Mesenchymal stem cell (in vitro differentiated cells and primary cell): ENCODE measurements around the gene NFIB.

ENCODE experiments used
- DNase-seq: peaks from one replicate; pipeline ENCODE4 v3.0.0-alpha.2; 2013
- H2AFZ ChIP-seq: one replicate; pipeline ENCODE4 v1.6.1; 2013; ENCODE audit warnings: low read depth, mild to moderate bottlenecking, control low read depth, inconsistent platforms, low read length, moderate library complexity
- H2AK5ac ChIP-seq: 2 replicates; pipeline ENCODE4 v1.6.1; 2013; ENCODE audit warnings: low read length, moderate library complexity, mild to moderate bottlenecking, inconsistent platforms; ENCODE audit not compliant: severe bottlenecking
- H2BK120ac ChIP-seq: one replicate; pipeline ENCODE4 v1.6.1; 2013; ENCODE audit warnings: low read depth, mild to moderate bottlenecking, inconsistent platforms, low read length, moderate library complexity
- H2BK12ac ChIP-seq, 2 experiments: one replicate each; pipeline ENCODE4 v1.6.1; 2013; ENCODE audit warnings: inconsistent platforms in 2 of 2, low read length in 2 of 2, mild to moderate bottlenecking in 2 of 2, moderate library complexity in 2 of 2, control low read depth in 1 of 2
- H2BK15ac ChIP-seq: one replicate; pipeline ENCODE4 v1.6.1; 2013; ENCODE audit warnings: mild to moderate bottlenecking, low read depth, inconsistent platforms; ENCODE audit not compliant: poor library complexity, severe bottlenecking
- H2BK5ac ChIP-seq: 2 replicates; pipeline ENCODE4 v1.6.1; 2013; ENCODE audit warnings: low read depth, mild to moderate bottlenecking, low read length, control low read depth, inconsistent platforms; ENCODE audit not compliant: poor library complexity, severe bottlenecking
- H3K14ac ChIP-seq, 2 experiments: one replicate each; pipeline ENCODE4 v1.6.1; 2013; ENCODE audit warnings: inconsistent platforms in 2 of 2, low read length in 2 of 2, control low read depth in 1 of 2, mild to moderate bottlenecking in 1 of 2, moderate library complexity in 1 of 2
- H3K18ac ChIP-seq, 2 experiments: one replicate each; pipeline ENCODE4 v1.6.1; 2013; ENCODE audit warnings: inconsistent platforms in 2 of 2, low read length in 2 of 2, control low read depth in 1 of 2, low read depth in 1 of 2, mild to moderate bottlenecking in 1 of 2
- H3K23ac ChIP-seq, 2 experiments: one replicate each; pipeline ENCODE4 v1.6.1; 2013; ENCODE audit warnings: inconsistent platforms in 2 of 2, low read length in 2 of 2, mild to moderate bottlenecking in 2 of 2, moderate library complexity in 2 of 2, control low read depth in 1 of 2
- H3K27ac ChIP-seq: 2 replicates; pipeline ENCODE4 v1.5.1; 2013; ENCODE audit warnings: mild to moderate bottlenecking, moderate library complexity, low read length, control low read depth, inconsistent platforms; ENCODE audit not compliant: poor library complexity, severe bottlenecking
- H3K27me3 ChIP-seq, 2 experiments: 2 replicates each; pipeline versions ENCODE4 v1.6.1 to v1.7.0; 2013; ENCODE audit warnings: low read length in 2 of 2, mild to moderate bottlenecking in 2 of 2, moderate library complexity in 2 of 2, control low read depth in 1 of 2, inconsistent platforms in 1 of 2; ENCODE audit not compliant: control insufficient read depth in 1 of 2, insufficient read depth in 1 of 2
- H3K36me3 ChIP-seq, 2 experiments: 2 replicates each; pipeline versions ENCODE4 v1.6.1 to v1.7.0; 2013; ENCODE audit warnings: low read length in 2 of 2, control low read depth in 1 of 2, inconsistent platforms in 1 of 2, low read depth in 1 of 2, mild to moderate bottlenecking in 1 of 2; ENCODE audit not compliant: insufficient read depth in 2 of 2, control insufficient read depth in 1 of 2
- H3K4ac ChIP-seq, 2 experiments: one replicate each; pipeline ENCODE4 v1.6.1; 2013; ENCODE audit warnings: inconsistent platforms in 2 of 2, low read length in 2 of 2, mild to moderate bottlenecking in 2 of 2, moderate library complexity in 2 of 2, control low read depth in 1 of 2, low read depth in 1 of 2
- H3K4me1 ChIP-seq: 2 replicates; pipeline ENCODE4 v1.6.1; 2013; ENCODE audit warnings: low read depth, low read length, control low read depth; ENCODE audit not compliant: control insufficient read depth, insufficient read depth
- H3K4me2 ChIP-seq: 2 replicates; pipeline ENCODE4 v1.6.1; 2013; ENCODE audit warnings: low read length, mild to moderate bottlenecking, inconsistent platforms; ENCODE audit not compliant: poor library complexity, severe bottlenecking
- H3K4me3 ChIP-seq, 2 experiments: 2 replicates each; pipeline versions ENCODE4 v1.5.1 to v1.7.0; 2013; ENCODE audit warnings: low read length in 2 of 2, mild to moderate bottlenecking in 2 of 2, control low read depth in 1 of 2, low read depth in 1 of 2; ENCODE audit not compliant: insufficient read depth in 1 of 2
- H3K79me1 ChIP-seq: replicated peaks from 2 replicates; pipeline ENCODE4 v1.6.1; 2013; ENCODE audit warnings: mild to moderate bottlenecking, control low read depth, low read length, inconsistent platforms; ENCODE audit not compliant: poor library complexity, severe bottlenecking
- H3K9ac ChIP-seq: 2 replicates; pipeline ENCODE4 v1.7.0; 2013; ENCODE audit warnings: mild to moderate bottlenecking, low read length, moderate library complexity
- H3K9me3 ChIP-seq: 2 replicates; pipeline ENCODE4 v1.7.0; 2013; ENCODE audit warnings: mild to moderate bottlenecking, low read length; ENCODE audit not compliant: control insufficient read depth
- H4K8ac ChIP-seq: one replicate; pipeline ENCODE4 v1.6.1; 2013; ENCODE audit warnings: inconsistent platforms, mild to moderate bottlenecking, low read length, moderate library complexity
- H4K91ac ChIP-seq: one replicate; pipeline ENCODE4 v1.6.1; 2013; ENCODE audit warnings: mild to moderate bottlenecking, low read length, inconsistent platforms
- WGBS: methylation state at CpG from one replicate; pipeline ENCODE4 v1.1.7; 2013; ENCODE audit warnings: mixed read lengths; 5-methylcytosine and 5-hydroxymethylcytosine counted together

The NFIB gene

GRCh38 chr9:14131356-14132088 is 182.4 kb downstream of the NFIB start:
- H3K4me1 ChIP-seq = no peaks in the 10 kb centered on the region
- no peak for DNase-seq

GRCh38 chr9:14127656-14128055 is 186.3 kb downstream of the NFIB start:
- H2BK5ac ChIP-seq = no peak overlapping the region
- no peak overlapping the region for H4K8ac ChIP-seq
- no peaks in the 10 kb centered on the region for H3K27me3 ChIP-seq
- 100% methylated on average over 1 of the region's 1 CpG for WGBS
- DNase-seq = no peak
- no peak overlapping the region for H3K9ac ChIP-seq
- H3K4me3 ChIP-seq = no peak overlapping the region
- no peak overlapping the region for H2BK12ac ChIP-seq
- H2AFZ ChIP-seq = no peak overlapping the region
- H4K91ac ChIP-seq = no peak overlapping the region
- H3K4ac ChIP-seq = no peak overlapping the region
- H3K4me1 ChIP-seq = no peaks in the 10 kb centered on the region
- H3K4me2 ChIP-seq = no peak overlapping the region
- no peak overlapping the region for H2BK15ac ChIP-seq
- H2BK120ac ChIP-seq = no peak overlapping the region
- no peak overlapping the region for H3K14ac ChIP-seq
- peaks cover 0 to 33% of the 10 kb centered on the region in 2 experiments for H3K36me3 ChIP-seq
- peaks cover 1% of the 10 kb centered on the region for H3K79me1 ChIP-seq
- H2AK5ac ChIP-seq = no peak overlapping the region
- no peaks in the 10 kb centered on the region for H3K9me3 ChIP-seq
- H3K18ac ChIP-seq = no peak overlapping the region
- no peak overlapping the region for H3K27ac ChIP-seq
- H3K23ac ChIP-seq = no peak overlapping the region

More at GRCh38 chr9:14131356-14132088, 182.4 kb downstream of the NFIB start:
- no peak overlapping the region for H3K23ac ChIP-seq
- H4K91ac ChIP-seq = no peak overlapping the region
- no peaks in the 10 kb centered on the region for H3K27me3 ChIP-seq
- no peaks in the 10 kb centered on the region for H3K9me3 ChIP-seq
- no peak overlapping the region for H3K14ac ChIP-seq
- no peak overlapping the region for H3K4me3 ChIP-seq
- H2BK5ac ChIP-seq = no peak overlapping the region
- peaks cover 0 to 11% of the 10 kb centered on the region in 2 experiments for H3K36me3 ChIP-seq
- no peak overlapping the region for H2BK120ac ChIP-seq
- H2BK15ac ChIP-seq = no peak overlapping the region
- WGBS = 98% methylated on average over 11 of the region's 11 CpGs
- no peak overlapping the region for H2AFZ ChIP-seq
- H2AK5ac ChIP-seq = no peak overlapping the region
- H3K79me1 ChIP-seq = no peaks in the 10 kb centered on the region
- H3K4me2 ChIP-seq = no peak overlapping the region
- no peak overlapping the region for H3K9ac ChIP-seq
- H2BK12ac ChIP-seq = no peak overlapping the region
- no peak overlapping the region for H3K27ac ChIP-seq
- H3K4ac ChIP-seq = no peak overlapping the region
- H4K8ac ChIP-seq = no peak overlapping the region
- H3K18ac ChIP-seq = no peak overlapping the region

GRCh38 chr9:14119694-14120514 is 194.0 kb downstream of the NFIB start:
- no peak overlapping the region for H3K18ac ChIP-seq
- no peaks in the 10 kb centered on the region for H3K27me3 ChIP-seq
- DNase-seq = peak; percentile 33
- H3K4me3 ChIP-seq = no peak overlapping the region
- H3K36me3 ChIP-seq = peaks cover 9 to 71% of the 10 kb centered on the region in 2 experiments
- H3K4ac ChIP-seq = no peak overlapping the region
- H3K4me1 ChIP-seq = no peaks in the 10 kb centered on the region
- no peaks in the 10 kb centered on the region for H3K79me1 ChIP-seq
- H2BK120ac ChIP-seq = no peak overlapping the region
- H2BK12ac ChIP-seq = no peak overlapping the region
- H4K8ac ChIP-seq = no peak overlapping the region
- no peaks in the 10 kb centered on the region for H3K9me3 ChIP-seq
- no peak overlapping the region for H3K23ac ChIP-seq
- no peak overlapping the region for H2BK5ac ChIP-seq
- no peak overlapping the region for H4K91ac ChIP-seq
- H3K27ac ChIP-seq = no peak overlapping the region
- no peak overlapping the region for H2AFZ ChIP-seq
- no peak overlapping the region for H3K9ac ChIP-seq
- H2BK15ac ChIP-seq = no peak overlapping the region
- no peak overlapping the region for H3K14ac ChIP-seq
- no peak overlapping the region for H3K4me2 ChIP-seq
- no peak overlapping the region for H2AK5ac ChIP-seq
- WGBS = 80% methylated on average over 1 of the region's 2 CpGs

- H3K4me1 ChIP-seq = no peaks in the 10 kb centered on the region
Observed at GRCh38 chr9:14112226-14112625, 201.7 kb downstream of the NFIB start.

More at GRCh38 chr9:14112226-14112625, 201.7 kb downstream of the NFIB start:
- Histone ChIP-seq H3K9me3 (no peaks in the 10 kb centered on the region), H3K18ac (no peak overlapping the region), H3K9ac (no peak overlapping the region), H3K4ac (no peak overlapping the region), H3K4me3 (no peak overlapping the region), H3K23ac (no peak overlapping the region), H3K4me2 (no peak overlapping the region), H2BK15ac (no peak overlapping the region), H4K91ac (no peak overlapping the region), H2BK12ac (no peak overlapping the region), H3K27me3 (no peaks in the 10 kb centered on the region), H2AFZ (no peak overlapping the region), H2BK5ac (no peak overlapping the region), H4K8ac (no peak overlapping the region), H3K79me1 (no peaks in the 10 kb centered on the region), H2AK5ac (no peak overlapping the region), H3K27ac (no peak overlapping the region), H3K36me3 (peaks cover 6 to 84% of the 10 kb centered on the region in 2 experiments), H3K14ac (no peak overlapping the region), H2BK120ac (no peak overlapping the region)
- DNase-seq = no peak
- WGBS = 97% methylated on average over 3 of the region's 6 CpGs
